MM.1S (cell line): ENCODE measurements around the gene HTRA3.

Source experiments
- EZH2 ChIP-seq: fragments of 300-600 bp; sonication (generic); optimal IDR thresholded peaks from 2 replicates; pipeline ENCODE3; 2017; ENCODE audit warnings: low read depth, mild to moderate bottlenecking, antibody characterized with exemption, low read length, mixed read lengths
- EZH2phosphoT487 ChIP-seq: fragments of 300-600 bp; sonication (generic); IDR thresholded peaks from 2 replicates; pipeline ENCODE4 v1.6.1; 2018; ENCODE audit warnings: antibody characterized with exemption, low read length
- TF ChIP-seq, protein P1 (sequence below): fragments of 300-600 bp; sonication (generic); IDR thresholded peaks from 2 replicates; pipeline ENCODE4 v1.5.1; 2016; ENCODE audit warnings: antibody characterized with exemption, low read length, mixed read lengths

DNA sequence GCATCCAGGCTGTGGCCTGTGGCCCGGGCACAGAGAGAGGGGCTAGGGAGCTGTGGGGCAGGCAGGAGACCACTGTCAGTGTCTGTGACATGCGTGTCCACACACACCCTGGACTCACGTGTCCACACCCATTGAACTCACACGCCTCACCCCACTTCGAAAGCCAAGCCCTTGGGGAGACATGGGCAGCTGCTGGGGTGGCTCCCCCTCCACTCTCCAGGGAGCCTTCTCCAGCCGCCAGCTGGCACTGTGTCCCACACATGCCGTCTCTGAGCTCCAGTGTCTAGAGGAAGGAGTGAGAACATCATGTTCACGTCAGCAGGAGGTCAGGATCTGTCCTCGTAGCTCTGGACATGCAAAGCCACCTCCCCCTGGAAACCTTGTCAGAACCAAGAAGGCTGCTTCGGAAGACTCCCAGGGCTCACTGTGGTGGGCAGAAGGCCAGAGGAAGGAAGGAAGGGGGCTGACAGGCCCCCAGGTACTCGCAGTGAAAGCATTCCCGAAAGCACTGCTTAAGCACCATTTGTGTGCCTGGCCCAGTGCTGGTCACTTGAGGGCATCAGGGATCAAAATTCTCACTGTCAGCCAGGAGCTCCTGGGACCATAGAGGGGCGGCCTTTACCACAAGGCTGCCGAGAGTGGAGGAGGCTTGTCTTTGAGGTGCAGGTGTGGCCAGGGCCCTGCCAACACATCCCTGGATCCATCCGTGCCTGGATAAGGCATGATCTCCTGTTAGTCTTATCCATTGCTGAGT, 61.4 kb downstream of the HTRA3 start:
- TF ChIP-seq, protein P1, sequence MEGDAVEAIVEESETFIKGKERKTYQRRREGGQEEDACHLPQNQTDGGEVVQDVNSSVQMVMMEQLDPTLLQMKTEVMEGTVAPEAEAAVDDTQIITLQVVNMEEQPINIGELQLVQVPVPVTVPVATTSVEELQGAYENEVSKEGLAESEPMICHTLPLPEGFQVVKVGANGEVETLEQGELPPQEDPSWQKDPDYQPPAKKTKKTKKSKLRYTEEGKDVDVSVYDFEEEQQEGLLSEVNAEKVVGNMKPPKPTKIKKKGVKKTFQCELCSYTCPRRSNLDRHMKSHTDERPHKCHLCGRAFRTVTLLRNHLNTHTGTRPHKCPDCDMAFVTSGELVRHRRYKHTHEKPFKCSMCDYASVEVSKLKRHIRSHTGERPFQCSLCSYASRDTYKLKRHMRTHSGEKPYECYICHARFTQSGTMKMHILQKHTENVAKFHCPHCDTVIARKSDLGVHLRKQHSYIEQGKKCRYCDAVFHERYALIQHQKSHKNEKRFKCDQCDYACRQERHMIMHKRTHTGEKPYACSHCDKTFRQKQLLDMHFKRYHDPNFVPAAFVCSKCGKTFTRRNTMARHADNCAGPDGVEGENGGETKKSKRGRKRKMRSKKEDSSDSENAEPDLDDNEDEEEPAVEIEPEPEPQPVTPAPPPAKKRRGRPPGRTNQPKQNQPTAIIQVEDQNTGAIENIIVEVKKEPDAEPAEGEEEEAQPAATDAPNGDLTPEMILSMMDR, result no peak
- no peak for TF ChIP-seq EZH2
- no peak for TF ChIP-seq EZH2phosphoT487
